GM18511 (cell line): Measurements from ENCODE around the gene MBOAT2.
"Not testable (repeated sequence)": the region's sequence is repeated elsewhere in the genome, so short reads cannot be mapped to it uniquely, and the experiment has no call there.

ENCODE experiments used
- ATAC-seq: cut with Tn5 transposase; IDR thresholded peaks from one replicate; pipeline ENCODE4 v1.9.1; 2021; ENCODE audit warnings: mild to moderate bottlenecking, moderate library complexity; ENCODE audit not compliant: unreplicated experiment

MBOAT2 gene

GRCh38 chr2:8962890-8963289 is 40.6 kb downstream of the MBOAT2 start:
- ATAC-seq, result no peak

- no peak for ATAC-seq
Observed at GRCh38 chr2:8957628-8958027, 45.9 kb downstream of the MBOAT2 start.

DNA sequence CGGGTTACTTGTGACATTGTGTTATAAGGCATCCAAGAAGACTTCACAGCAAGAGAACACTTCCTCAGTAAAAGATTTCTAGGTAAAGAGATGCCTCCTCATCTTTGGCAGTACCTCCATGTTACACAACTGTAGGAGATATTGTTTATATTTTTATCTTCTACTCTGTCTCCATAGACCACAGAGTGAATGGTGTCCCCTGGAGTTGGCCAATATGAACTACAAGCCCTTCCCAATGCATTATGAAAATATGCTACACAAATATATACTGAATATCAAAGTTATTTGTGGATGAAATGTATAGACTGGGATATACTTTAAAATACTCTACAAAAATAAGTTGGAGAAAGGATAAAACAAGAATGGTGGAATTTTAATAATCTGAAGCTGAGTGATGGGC is 46.7 kb downstream of the MBOAT2 start:
- ATAC-seq, result no peak

DNA sequence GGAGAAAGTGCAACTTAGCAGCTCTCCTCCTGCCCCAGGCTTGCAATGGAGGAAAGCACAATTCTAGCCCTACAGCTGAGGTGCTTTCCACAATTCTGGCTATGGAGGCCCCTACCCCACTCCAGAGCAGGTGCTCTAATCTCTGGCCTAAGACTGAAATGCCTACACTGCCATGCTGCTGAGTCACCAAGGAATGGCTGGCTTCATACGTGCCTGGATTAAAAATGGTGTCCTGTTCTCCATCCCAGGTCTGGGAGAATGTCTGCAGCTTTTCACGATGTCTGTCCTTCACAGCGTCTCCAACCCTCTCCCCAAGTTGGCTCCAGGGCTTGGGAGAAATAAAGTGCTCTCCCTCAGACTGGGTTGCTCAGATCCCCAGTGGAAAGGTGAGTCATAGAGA is 48.5 kb downstream of the MBOAT2 start:
- no peak for ATAC-seq

DNA sequence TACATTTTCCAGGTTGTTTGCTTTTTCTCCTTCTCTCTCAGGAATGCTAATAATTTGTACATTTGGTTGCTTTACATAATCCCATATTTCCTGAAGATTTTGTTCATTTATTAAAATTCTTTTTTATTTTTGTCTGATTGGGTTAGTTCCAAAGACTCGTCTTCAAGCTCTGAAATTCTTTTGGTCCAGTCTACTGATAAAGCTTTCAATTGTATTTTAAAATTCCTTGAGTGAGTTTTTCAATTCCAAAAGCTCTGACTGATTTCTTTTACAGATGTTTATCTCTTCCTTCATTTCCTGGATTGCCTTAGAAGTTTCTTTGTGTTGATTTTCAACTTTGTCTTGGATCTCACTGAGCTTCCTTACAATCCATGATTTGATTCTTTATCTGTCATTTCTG is 50.0 kb downstream of the MBOAT2 start:
- ATAC-seq, result no peak

DNA sequence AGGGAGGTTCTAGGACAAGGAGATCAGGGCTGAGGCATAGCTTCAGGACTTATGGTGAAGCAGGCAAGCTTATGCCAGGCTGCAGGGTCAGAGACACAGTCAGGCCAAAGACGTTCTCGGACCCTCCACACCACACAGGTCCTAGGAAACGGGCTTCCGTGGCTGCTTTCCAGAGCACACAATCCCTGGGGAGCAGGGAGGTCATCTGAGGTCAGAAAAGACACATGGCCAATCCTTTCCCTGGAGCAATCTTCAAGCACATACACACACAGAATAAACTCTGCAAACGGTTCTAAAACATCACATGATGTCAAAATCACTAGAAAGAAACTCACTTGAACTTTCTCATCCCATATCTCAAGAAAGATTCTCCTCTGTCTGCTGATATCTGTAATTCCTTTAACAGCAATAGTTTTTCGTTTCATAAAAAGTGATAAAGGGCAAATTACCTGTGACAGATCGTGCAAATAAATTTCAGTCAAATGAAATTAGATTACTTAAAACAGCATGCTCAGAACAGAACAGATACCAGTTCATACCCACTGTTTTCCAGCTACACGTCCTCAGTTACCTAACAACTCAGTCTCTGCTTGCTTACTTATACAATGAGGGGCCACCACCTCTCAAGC is 63.9 kb downstream of the MBOAT2 start:
- no peak for ATAC-seq

DNA sequence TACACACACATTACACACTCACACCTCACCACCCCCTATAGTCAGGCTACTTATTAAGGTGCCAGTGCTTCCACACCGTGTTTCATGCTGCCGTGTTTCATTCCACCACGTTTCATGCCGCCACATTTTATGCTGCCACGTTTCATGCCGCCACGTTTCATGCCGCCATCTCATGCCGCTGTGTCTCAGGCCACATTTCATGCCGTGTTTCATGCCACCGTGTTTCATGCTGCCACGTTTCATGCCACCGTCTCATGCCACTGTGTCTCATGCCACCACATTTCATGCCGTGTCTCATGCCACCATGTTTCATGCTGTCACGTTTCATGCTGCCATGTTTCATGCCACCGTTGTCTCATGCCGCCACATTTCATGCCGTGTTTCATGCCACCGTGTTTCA is 65.1 kb downstream of the MBOAT2 start:
- ATAC-seq, result no peak

DNA sequence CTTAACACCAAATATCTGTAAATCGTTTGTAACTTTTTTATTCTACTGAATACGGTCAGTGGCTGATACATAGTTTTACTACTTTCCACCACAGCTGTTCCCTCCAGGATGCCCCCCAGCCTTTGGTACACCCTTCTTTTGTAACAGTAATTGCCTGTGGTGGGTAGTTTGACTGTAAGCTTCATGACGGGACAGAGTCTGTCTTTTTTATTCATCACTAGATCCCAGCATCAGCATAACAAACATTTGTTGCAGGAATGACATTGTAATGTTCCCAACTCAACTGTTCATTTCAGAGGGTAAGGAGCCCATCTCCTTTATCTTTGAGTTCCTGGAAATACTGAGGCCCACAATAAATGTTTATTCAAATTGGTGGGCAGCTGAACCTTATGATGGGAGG is 67.5 kb downstream of the MBOAT2 start:
- ATAC-seq, result no peak

DNA sequence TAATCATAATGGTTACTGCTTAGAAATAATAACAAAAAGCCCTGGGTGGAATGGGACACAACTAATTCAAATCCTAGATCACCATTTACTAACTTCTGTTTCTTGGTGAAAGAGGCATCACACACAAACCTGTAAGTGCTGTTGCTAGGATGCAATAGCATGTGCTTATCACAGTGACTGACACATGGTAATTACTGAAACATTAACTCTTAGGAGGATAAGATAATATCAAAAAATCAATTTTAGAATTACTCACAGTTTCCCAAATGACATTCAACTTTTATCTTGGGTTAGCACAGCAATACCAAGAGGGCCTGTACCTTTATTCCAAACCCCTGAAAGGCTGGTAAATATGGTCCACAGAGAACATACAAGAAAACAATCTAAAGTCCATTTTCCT is 69.1 kb downstream of the MBOAT2 start:
- ATAC-seq, result no peak

DNA sequence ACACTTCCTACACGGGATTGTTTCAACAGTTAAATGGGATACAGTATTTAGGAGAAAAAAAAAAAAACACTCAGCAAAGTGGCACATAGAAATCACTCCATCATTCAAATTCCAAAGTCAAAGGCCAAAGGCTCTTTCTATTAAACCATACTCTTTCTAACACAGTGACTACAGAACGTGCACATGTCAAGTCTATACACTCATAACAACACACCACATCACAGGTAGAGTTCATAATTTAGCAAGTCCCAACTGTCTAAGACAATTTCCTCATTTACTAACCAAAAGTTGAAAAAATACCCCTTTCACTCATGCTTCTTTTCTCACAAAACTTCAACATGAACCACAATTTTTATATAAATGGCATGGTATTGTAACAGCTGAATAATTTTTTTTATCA is 70.8 kb downstream of the MBOAT2 start:
- ATAC-seq, result no peak

- not testable (repeated sequence) for ATAC-seq
Observed at GRCh38 chr2:8930185-8930584, 73.3 kb downstream of the MBOAT2 start.

DNA sequence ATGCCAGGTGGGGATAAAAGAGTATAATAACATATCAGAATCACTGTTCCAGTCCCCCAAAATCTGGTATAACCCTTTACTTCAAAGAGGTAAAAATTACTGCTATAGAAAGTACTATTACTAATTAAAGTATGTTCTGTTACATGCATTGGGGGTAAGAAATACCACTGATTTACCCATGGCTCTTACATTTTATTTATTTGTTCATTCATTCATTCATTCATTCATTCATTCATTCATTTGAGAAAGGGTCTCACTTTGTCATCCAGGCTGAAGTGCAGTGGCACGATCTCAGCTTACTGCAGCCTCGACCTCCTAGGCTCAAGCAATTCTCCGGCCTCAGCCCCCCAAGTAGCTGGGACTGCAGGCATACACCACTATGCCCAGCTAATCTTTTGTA is 74.4 kb downstream of the MBOAT2 start:
- ATAC-seq, result no peak

DNA sequence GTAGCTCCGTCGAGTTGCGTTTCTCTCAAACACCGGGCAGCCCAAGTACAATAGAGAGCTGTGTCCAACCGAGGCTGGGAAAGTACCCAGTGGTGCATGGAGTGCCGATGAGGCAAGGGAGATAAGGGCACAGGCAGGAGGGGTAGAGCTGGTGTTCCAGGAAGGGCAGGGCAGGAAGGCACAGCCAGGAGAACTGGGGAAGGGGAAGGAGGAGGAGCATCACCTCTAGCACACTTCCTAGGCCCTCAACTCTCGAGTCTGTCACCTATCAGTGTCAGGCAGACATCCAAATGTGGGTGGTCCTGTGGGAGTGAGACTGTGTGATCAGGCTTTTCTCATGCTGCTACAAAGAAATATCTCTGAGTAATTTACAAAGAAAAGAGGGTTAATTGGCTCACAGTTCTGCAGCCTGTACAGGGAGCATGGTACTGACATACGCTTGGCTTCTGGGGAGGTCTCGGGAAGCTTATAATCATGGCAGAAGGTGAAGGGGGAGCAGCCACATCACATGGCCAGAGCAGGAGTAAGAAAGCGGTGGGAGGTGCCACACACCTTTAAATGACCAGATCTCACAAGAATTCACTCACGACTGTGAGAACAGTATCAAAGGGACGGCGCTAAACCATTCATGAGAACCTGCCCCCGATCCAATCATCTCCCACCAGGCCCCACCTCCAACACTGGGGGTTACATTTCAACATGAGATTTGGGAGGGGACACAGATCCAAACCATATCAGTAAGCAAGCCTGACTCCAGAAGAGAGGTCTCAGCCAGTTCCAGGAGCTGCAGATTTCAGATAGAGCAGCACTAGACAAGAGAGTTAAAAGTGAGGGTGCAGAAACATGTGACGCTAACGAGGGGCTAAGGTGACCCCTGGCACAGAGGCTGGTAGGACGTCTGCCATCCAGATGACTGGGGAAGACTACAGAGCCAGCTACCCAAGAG is 75.7 kb downstream of the MBOAT2 start:
- ATAC-seq, result no peak

DNA sequence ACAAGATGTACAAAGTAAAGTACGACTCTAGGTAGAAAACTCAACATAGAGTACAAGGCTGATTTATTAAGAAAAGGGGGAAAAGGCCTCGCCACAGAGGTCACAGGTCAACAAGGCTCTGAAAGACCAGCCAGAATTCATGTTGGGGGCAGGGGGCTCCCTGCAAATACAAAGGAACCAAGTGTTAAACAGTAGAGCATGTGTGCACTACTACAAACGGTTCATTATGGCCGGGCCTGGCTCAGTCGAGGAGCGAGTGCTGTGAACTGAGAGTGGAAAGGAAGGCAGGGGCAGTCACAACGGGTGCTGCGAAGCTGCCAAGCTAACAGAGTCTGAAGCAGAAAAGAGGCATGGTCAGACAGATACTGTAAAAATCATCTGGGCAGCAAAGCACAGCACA is 77.1 kb downstream of the MBOAT2 start:
- no peak for ATAC-seq

- ATAC-seq, result no peak
Observed at GRCh38 chr2:8925411-8925810, 78.1 kb downstream of the MBOAT2 start.

- no peak for ATAC-seq
Observed at GRCh38 chr2:8923183-8923582, 80.3 kb downstream of the MBOAT2 start.

GRCh38 chr2:8922431-8922830 is 81.1 kb downstream of the MBOAT2 start:
- ATAC-seq, result no peak

- ATAC-seq, result no peak
Observed at GRCh38 chr2:8918412-8918811, 85.1 kb downstream of the MBOAT2 start.

GRCh38 chr2:8915941-8916340 is 87.5 kb downstream of the MBOAT2 start:
- ATAC-seq, result no peak

DNA sequence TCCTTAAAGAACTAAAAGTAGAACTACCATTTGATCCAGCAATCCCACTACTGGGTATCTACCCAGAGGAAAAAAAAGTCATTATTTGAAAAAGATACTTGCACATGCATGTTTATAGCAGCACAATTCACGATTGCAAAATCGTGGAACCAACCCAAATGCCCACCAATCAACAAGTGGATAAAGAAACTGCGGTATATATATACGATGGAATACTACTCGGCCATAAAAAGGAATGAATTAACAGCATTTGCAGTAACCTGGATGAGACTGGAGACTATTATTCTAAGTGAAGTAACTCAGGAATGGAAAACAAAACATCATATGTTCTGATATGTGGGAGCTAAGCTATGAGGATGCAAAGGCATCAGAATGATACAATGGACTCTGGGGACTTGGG is 89.7 kb downstream of the MBOAT2 start:
- not testable (repeated sequence) for ATAC-seq

DNA sequence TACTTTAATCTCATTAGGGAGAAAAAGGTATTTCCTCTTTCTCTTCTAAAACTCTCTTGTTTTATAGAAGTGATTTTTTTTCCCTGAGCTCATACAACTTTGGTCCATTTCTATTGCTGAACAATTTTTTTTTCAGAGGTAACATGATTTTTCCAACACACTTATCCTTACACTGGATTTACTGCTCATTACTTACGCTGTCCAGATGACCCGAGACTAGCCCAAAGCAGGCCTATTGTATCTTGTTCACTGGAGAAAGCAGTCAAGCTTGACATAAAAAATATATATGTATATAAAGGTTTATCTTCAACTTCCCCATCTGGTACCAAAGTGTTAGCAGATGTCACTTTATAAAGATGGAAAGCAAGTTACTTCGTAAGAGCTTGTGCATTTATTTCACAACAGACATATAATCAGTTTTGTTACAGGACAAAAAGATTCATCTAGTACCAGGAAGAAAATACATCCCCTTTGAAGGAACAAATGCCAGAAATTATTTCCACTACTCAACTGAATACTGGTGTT is 95.7 kb downstream of the MBOAT2 start:
- no peak for ATAC-seq

GRCh38 chr2:8903924-8904323 is 99.6 kb downstream of the MBOAT2 start:
- ATAC-seq, result not testable (repeated sequence)
